ENCODE results near the gene KMO. TPM values are rescaled to one million over a fixed set of nuclear protein-coding genes. Genes with fewer than 3 reads are reported as not detected.

Gene KMO
- total RNA-seq, 4 donors from 2014 or later = under 0.01 to 2.5 TPM; not detected in 2

DNA sequence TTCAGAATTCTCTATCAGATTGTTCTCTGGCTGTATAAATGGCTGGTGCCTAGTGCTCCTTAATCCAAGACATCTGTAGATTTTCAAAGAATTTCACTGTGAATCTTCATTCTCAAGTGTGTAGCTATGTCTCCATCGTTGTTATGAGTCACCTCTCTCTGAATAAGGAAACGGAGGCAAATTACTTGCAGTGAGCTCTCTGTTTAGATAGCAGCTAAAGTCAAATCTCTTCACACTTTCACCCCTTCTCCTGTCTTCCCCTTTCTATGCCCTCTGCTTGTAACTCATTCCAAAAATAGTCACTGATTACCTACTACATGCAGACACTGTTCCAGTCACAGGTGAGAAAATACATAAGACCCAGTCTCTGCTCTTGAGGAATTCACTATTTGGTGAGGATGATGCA, 68.3 kb downstream of the KMO start:
- in situ Hi-C loops (cut with MboI; ENCODE audit: low pct_ligation_motif_present in 1 of 4, low pct_unique_long_range_greater_than_20kb in 1 of 4, low sequenced_read_pairs in 3 of 4) = loop anchor here in 3 of 4 donors (25.0 kb wide), 2 partner anchors 237 to 387 kb away; partner anchors contain the start of genes EXO1 (in 2 of the 3) and MAP1LC3C (in 2 of the 3)
- no peaks in the 10 kb centered on the region for H3K4me1 ChIP-seq
- no peak overlapping the region for H3K27ac ChIP-seq
- H3K4me3 ChIP-seq = no peak overlapping the region
- TF ChIP-seq, protein P1, sequence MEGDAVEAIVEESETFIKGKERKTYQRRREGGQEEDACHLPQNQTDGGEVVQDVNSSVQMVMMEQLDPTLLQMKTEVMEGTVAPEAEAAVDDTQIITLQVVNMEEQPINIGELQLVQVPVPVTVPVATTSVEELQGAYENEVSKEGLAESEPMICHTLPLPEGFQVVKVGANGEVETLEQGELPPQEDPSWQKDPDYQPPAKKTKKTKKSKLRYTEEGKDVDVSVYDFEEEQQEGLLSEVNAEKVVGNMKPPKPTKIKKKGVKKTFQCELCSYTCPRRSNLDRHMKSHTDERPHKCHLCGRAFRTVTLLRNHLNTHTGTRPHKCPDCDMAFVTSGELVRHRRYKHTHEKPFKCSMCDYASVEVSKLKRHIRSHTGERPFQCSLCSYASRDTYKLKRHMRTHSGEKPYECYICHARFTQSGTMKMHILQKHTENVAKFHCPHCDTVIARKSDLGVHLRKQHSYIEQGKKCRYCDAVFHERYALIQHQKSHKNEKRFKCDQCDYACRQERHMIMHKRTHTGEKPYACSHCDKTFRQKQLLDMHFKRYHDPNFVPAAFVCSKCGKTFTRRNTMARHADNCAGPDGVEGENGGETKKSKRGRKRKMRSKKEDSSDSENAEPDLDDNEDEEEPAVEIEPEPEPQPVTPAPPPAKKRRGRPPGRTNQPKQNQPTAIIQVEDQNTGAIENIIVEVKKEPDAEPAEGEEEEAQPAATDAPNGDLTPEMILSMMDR (IDR thresholded peaks at IDR 0.05) = no peak
- TF ChIP-seq POLR2A (IDR thresholded peaks at IDR 0.05) (no peak), EP300 (IDR thresholded peaks at IDR 0.05; ENCODE audit: low read depth) (no peak), POLR2AphosphoS5 (IDR thresholded peaks at IDR 0.05) (no peak)
- intact Hi-C loops (cut with DNase I; ENCODE audit: low total_unique reads) = no loop called here
- no peak for DNase-seq
- WGBS, 2 donors (ENCODE audit: low coverage in 1 of 2) = 59 to 79% methylated on average over 2 of the region's 2 CpGs
- no peaks in the 10 kb centered on the region for H3K27me3 ChIP-seq
- no peaks in the 10 kb centered on the region for H3K9me3 ChIP-seq
- H3K36me3 ChIP-seq = no peaks in the 10 kb centered on the region

DNA sequence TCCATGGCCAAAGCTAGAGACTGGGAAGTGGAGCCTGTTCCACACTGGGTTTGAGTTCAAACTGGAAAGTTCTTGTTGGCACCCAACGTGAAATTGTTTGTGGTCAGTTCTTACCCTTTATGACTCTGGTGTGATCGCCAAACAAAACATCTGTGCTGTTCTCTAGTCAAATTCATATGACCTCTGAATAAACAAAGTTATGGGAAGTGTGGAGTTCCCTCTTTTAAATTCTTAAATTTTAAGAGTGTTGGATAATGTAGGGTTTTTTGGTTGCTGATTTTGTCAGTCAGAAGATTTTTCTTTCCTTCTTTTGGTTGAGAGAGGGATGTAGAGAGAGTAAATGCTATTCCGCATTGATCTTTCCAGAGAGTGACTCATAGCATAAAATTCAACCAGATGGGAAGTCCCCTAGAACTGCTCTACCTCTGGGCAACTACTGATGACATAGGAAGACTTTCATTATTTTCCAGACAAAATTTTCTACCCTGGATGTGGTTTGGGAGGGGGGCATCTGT, 71.6 kb downstream of the KMO start:
- TF ChIP-seq, protein P1 (IDR thresholded peaks at IDR 0.05) = no peak
- TF ChIP-seq POLR2A (IDR thresholded peaks at IDR 0.05) = no peak
- no peak for TF ChIP-seq EP300 (IDR thresholded peaks at IDR 0.05; ENCODE audit: low read depth)
- Histone ChIP-seq H3K27ac (no peak overlapping the region), H3K4me1 (no peaks in the 10 kb centered on the region), H3K36me3 (no peaks in the 10 kb centered on the region), H3K27me3 (no peaks in the 10 kb centered on the region), H3K9me3 (no peaks in the 10 kb centered on the region), H3K4me3 (no peak overlapping the region)
- 68 to 86% methylated on average over 3 of the region's 3 CpGs for WGBS, 2 donors (ENCODE audit: low coverage in 1 of 2)
- DNase-seq = no peak
- in situ Hi-C loops (cut with MboI; ENCODE audit: low pct_ligation_motif_present in 1 of 4, low pct_unique_long_range_greater_than_20kb in 1 of 4, low sequenced_read_pairs in 3 of 4) = loop anchor here in 3 of 4 donors (25.0 kb wide), 2 partner anchors 234 to 384 kb away; partner anchors contain the start of genes EXO1 (in 2 of the 3) and MAP1LC3C (in 2 of the 3)
- intact Hi-C loops (cut with DNase I; ENCODE audit: low total_unique reads) = no loop called here

DNA sequence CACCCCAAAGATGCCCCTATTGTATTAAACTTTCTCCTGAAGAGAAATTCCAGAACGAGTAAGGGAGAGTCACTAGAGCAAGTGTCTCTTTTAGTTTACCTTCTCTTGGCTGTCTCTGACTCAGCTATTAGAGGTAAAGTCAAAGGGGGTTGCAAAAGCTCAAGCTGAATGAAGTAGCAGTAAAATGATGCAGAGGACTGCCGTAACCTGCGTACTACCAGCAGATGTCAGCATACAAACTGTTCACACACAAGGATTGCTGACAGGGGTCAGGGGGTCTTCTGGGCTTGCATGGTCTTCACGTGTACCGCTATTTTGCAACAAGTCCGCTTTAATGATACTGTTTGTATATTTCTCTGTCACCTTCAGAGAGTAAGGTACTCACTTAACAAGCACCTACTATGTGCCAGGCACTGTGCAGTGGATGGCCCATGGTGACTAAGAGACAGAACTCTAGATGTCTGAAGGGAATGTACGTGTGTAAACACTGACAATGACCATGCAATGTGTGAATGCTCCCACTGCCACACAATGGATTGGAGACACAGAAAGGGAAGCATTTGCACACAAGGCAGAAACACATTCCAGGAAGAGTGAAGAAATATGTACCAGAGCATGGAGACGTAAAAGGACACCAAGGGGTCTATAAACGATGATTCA, 73.1 kb downstream of the KMO start:
- no peaks in the 10 kb centered on the region for H3K36me3 ChIP-seq
- no peak for TF ChIP-seq POLR2AphosphoS5 (IDR thresholded peaks at IDR 0.05)
- no peak for TF ChIP-seq POLR2A (IDR thresholded peaks at IDR 0.05)
- TF ChIP-seq, protein P1 (IDR thresholded peaks at IDR 0.05) = no peak
- no peak for TF ChIP-seq EP300 (IDR thresholded peaks at IDR 0.05; ENCODE audit: low read depth)
- intact Hi-C loops (cut with DNase I; ENCODE audit: low total_unique reads) = no loop called here
- H3K4me3 ChIP-seq = no peak overlapping the region
- H3K27ac ChIP-seq = no peak overlapping the region
- no peaks in the 10 kb centered on the region for H3K27me3 ChIP-seq
- DNase-seq = no peak
- WGBS, 2 donors (ENCODE audit: low coverage in 1 of 2) = 81% methylated on average over 5 to 9 of the region's 9 CpGs
- in situ Hi-C loops (cut with MboI; ENCODE audit: low pct_ligation_motif_present in 1 of 4, low pct_unique_long_range_greater_than_20kb in 1 of 4, low sequenced_read_pairs in 3 of 4) = loop anchor here in 3 of 4 donors (25.0 kb wide), 2 partner anchors 232 to 382 kb away; partner anchors contain the start of genes EXO1 (in 2 of the 3) and MAP1LC3C (in 2 of the 3)
- H3K4me1 ChIP-seq = peaks cover 0 to 5% (median 2%) of the 10 kb centered on the region in 4 donors
- H3K9me3 ChIP-seq = no peaks in the 10 kb centered on the region

DNA sequence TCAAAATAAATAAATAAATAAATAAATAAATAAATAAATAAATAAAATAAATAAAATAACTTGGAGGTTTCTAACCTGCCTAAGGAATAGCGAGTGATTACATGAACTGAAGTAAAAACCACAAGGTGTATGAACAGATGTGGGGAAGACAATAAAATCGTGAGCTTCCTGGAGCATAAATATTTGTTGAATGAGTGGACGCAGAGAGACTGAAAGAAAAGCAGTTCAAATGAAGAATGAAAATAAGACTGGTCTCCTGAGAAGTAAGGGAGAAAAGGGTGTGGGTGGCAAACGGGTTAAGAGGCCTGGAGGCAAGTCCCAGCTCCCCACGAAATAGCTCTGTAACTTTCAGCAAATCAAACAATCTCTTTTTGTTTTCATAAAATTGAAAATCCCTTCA, 74.4 kb downstream of the KMO start:
- intact Hi-C loops (cut with DNase I; ENCODE audit: low total_unique reads) (no loop called here), in situ Hi-C loops (cut with MboI; ENCODE audit: low pct_ligation_motif_present in 1 of 4, low pct_unique_long_range_greater_than_20kb in 1 of 4, low sequenced_read_pairs in 3 of 4) (loop anchor here in 3 of 4 donors (25.0 kb wide), 2 partner anchors 231 to 381 kb away; partner anchors contain the start of genes EXO1 (in 2 of the 3) and MAP1LC3C (in 2 of the 3))
- WGBS, 2 donors (ENCODE audit: low coverage in 1 of 2) = 66 to 71% methylated on average over 5 of the region's 5 CpGs

More for the DNA sequence above, 74.4 kb downstream of the KMO start:
- no peak for DNase-seq
- H3K36me3 ChIP-seq = no peaks in the 10 kb centered on the region
- H3K27me3 ChIP-seq = no peaks in the 10 kb centered on the region
- no peak overlapping the region for H3K4me3 ChIP-seq
- no peak for TF ChIP-seq POLR2A (IDR thresholded peaks at IDR 0.05)
- TF ChIP-seq POLR2AphosphoS5 (IDR thresholded peaks at IDR 0.05) = no peak
- TF ChIP-seq, protein P1 (IDR thresholded peaks at IDR 0.05) = no peak
- TF ChIP-seq EP300 (IDR thresholded peaks at IDR 0.05; ENCODE audit: low read depth) = no peak
- H3K4me1 ChIP-seq = peaks cover 0 to 18% (median 12%) of the 10 kb centered on the region in 4 donors
- H3K9me3 ChIP-seq = no peaks in the 10 kb centered on the region
- H3K27ac ChIP-seq = no peak overlapping the region
